ENCODE measurements around the gene UBAP2L.

DNA sequence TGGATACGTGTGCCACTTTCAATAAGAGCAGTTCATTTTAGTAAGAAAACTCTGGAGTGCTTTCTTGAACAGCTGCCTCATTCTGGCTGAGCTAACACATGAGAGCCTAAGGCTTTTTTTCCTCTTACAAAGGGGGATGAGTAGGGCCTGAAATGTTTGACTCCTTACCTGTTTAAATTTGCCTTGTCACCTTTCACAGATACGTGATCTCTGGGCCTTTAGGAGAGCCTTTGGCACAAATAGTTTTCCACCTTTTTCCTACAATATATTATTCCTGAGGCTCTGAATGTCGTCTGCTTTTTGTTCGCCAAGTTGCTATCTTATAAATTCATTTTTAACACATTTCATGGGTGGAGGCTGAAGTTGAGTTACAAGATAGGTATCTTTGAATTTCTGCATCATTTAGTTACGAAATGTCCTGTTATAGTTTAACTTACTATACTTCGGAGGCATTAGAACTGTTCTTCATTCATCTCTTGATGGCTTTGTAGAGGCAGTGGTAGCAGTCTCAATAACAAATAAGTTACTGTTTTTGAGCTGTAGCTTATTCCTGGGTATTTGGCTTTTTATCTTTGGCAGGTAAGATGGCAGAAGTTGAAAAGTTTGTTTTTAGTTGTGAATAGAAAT is 17.2 kb downstream of the UBAP2L start:
- no peak for TF ChIP-seq REST (IDR thresholded peaks at IDR 0.05; ENCODE audit: insufficient read depth in 1 of 2, low read depth in 2 of 2, low read length in 2 of 2)
- TF ChIP-seq TAF1 (IDR thresholded peaks at IDR 0.05; ENCODE audit: borderline replicate concordance, insufficient read depth, low read length), result no peak
- no peak for TF ChIP-seq POLR2AphosphoS5 (IDR thresholded peaks at IDR 0.05; ENCODE audit: low read depth, low read length)
- TF ChIP-seq SIN3A (IDR thresholded peaks at IDR 0.05; ENCODE audit: borderline replicate concordance, insufficient read depth, low read length), result no peak

Data from PFSK-1 (cell line).